Kidney capillary endothelial cell (primary cell): Measurements from ENCODE around the gene BCL2A1.
A peak's percentile ranks its signal among the peaks of the same experiment; 100 is the strongest.
"Not testable (repeated sequence)": the region's sequence is repeated elsewhere in the genome, so short reads cannot be mapped to it uniquely, and the experiment has no call there.

ENCODE experiments used
- DNase-seq: peaks from one replicate; pipeline ENCODE4 v3.0.0-alpha.2; 2018; ENCODE audit warnings: low spot score

BCL2A1 gene

DNA sequence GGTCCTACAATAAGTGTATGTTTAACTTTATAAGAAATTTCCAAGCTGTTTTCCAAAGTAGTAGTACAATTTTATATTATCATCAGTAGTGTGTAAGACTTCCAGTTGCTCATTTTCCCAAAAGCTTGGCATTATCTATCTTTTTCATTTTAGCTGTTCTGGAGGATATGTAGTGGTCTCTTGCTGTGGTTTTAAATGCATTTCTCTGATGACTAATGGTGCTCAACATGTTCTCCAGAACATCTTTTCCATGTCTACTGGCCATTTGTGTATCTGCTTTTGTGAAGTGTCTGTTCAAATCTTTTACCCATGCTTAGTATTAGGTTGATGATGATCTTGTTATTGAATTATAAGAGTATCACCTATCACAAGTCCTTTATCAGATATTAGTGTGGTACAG is 13.3 kb downstream of the BCL2A1 start:
- no peak for DNase-seq

DNA sequence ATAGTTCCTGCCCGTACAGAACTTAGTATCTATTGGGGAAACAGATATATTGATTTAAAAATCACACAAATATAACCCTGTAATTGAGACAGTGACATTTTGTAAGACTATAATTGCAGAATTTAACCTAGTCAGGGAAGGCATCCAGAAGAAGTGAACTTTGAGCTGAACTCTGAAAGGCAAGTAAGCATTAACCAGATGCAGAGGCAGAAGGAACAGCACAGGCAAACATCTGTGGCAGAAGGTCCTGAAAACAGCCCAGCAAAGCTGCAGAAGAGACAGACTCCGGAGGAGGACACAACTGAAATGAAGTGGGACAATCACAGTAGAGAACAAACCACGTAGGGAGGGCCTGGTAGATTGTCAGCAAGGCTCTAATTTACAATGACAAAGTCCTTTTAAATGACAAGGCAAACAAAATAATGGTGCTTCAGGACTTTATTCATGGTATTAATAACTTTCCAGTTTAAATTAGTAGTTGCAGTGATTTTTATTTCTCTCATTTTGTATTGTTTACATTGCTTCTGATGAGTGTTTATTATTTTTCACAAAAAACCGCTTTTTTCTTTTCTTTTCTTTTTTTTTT is 14.5 kb downstream of the BCL2A1 start:
- no peak for DNase-seq

DNA sequence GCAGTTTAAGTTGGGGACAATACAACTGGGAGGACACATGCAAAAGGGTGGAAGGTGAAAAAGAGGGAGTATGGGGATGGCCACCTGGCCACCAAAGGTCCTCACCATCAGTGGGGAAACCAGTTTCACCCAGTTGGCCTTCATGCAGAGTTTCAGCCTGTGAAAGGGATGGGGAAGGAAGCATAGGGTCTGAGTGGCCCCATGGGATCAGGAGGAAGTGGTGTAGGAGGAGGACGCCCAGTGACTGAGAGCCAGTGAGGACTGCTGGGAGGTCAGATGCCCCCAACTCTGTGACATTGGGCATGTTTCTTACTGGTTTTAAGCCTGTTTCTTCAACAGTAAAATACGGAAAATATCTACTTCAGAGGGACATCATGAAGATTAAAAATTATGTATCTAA is 16.3 kb downstream of the BCL2A1 start:
- DNase-seq = no peak

DNA sequence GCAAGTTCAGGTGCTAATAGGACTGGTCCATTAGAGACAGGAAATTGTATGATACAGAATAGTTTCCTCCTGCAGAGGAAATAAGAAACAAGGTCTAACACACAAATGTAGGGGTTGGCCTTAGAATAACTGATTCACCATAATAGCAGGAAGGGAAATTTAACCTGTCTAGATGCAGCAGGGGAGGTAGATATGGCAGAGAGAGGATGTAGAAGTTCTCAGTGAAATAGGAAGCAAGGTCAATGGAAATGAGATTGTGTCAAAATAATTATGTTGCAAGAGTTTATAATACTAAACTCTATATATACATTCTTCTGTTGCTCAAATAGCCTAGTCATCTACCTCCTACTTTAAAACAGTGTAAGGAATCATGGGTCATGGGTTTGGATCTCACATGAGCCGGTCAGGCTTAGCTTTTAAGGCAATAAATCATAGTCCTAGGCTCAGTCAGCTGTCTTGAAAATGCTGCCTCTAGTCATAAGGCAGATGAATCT is 17.0 kb downstream of the BCL2A1 start:
- peak; percentile 7 for DNase-seq

DNA sequence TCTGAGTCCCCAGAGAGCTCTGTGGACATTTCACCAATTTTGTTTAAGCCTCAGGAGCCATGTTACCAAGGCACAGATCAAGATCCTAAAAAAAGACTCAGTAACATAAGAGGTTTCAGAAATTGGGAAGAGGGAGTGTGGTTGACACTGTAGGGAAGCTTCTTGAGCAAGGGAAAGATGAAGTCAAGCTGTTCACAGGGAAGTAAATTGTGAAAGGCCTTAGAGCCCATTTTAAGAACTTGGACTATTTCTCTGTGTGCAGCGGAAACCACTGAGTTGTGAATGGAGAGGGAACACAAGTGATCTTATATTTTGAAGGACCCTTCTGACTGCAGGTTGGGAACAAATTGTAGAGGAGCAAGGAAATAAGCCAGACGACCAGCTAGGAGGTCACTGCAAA is 18.7 kb downstream of the BCL2A1 start:
- no peak for DNase-seq

DNA sequence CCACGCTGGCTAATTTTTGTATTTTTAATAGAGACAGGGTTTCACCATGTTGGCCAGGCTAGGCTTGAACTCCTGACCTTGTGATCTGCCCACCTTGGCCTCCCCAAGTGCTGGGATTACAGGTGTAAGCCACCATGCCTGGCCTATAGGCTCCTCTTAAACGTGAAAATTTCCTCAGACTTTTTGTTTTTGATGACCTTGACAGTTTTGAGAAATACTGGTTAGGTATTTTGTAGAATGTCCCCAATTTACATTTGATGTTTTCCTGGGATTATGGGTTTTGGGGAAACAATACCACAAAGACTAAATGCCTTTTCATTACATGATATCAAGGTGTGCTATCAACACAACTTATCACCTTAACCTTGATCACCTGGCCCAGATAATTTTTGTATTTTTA is 20.7 kb downstream of the BCL2A1 start:
- DNase-seq = no peak

DNA sequence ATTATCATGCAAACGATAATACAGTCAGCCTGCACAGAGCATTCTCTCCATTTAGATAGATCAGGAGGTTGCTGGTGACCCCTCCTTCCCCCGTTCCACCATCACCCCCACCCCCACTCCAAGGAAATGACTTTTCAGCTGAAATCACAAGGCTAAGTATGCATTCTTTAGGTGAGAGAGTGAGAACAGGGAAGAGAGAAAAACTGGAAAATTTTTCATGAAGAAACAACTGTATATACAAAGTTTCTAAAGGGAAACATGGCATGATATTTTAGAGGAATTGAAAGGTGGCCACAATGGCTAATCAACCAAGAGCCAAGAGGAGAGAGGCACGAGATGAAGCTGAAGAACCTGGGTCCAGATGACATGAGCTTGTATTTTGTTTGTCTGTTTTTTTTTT is 22.2 kb downstream of the BCL2A1 start:
- no peak for DNase-seq

DNA sequence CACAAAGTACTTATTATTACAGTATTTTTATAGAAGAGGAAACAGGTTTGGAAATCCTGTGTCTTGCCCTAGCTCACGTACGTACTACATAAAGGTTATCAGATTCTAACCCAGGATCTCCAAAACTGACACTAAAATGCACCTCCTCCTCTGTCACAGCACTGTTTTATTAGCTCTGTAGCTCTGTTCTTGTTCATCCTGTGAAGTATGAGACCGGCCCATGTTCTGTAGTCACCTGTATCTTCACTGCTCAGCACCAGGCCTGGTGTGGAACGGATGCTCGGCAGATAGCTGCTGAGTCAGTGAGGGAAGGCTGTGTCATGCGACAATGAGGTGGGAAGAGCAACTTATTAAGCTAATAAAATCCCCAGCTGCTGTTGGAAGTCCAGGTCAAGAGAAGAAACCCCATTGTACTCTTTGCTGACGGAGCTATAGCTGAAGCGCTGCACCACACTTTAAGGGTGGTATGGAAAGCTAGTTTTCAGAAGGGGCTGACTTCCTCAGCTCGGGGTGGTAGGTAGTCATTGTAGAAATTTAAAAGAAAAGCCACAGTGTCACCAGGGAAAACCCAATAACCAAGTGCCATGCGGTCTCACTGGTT is 22.8 kb downstream of the BCL2A1 start:
- no peak for DNase-seq

DNA sequence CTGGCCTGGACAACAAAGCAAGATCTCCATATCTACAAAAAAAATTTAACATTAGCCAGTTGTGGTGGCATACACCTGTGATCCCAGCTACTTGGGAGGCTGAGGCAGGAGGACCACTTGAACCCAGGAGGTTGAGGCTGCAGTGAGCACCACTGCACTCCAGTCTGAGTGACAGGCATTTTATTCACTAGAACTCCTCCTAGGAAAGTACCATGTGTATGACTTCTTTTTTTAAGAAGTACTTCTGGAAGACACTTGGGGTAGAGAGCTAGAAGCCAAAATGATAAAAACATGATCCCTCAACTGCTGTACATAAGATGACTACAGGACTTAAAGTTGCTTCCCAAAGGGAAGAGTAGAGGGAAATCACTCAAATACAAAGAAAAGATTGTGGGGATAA is 24.0 kb downstream of the BCL2A1 start:
- no peak for DNase-seq

DNA sequence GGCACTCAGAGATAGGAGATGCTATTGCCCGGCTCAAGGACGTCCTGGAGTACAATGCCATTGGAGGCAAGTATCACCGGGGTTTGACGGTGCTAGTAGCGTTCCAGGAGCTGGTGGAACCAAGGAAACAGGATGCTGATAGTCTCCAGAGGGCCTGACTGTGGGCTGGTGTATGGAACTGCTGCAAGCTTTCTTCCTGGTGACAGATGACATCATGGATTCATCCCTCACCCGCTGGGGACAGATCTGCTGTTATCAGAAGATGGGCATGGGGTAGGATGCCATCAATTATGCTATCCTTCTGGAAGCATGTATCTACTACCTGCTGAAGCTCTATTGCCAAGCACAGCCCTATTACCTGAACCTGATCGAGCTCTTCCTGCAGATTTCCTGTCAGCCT is 26.4 kb downstream of the BCL2A1 start:
- no peak for DNase-seq

DNA sequence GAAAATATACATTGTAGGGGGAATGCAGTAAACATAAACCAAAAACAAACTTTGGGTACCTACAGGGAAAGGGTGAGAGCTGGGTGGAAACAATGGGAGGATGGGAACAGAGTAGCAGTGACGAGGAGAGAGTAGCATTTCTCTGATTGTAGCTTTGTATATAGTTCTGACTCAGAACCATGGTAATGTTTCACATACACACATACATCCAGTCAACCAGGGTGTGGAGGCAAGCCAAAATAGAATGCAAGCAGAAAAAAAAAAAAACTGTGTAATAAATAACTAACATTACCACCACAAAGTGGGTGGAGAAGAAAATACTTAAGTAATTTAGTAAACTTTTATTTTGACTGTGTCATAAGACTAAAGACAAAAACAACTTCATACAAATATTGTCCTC is 27.2 kb downstream of the BCL2A1 start:
- DNase-seq = no peak

DNA sequence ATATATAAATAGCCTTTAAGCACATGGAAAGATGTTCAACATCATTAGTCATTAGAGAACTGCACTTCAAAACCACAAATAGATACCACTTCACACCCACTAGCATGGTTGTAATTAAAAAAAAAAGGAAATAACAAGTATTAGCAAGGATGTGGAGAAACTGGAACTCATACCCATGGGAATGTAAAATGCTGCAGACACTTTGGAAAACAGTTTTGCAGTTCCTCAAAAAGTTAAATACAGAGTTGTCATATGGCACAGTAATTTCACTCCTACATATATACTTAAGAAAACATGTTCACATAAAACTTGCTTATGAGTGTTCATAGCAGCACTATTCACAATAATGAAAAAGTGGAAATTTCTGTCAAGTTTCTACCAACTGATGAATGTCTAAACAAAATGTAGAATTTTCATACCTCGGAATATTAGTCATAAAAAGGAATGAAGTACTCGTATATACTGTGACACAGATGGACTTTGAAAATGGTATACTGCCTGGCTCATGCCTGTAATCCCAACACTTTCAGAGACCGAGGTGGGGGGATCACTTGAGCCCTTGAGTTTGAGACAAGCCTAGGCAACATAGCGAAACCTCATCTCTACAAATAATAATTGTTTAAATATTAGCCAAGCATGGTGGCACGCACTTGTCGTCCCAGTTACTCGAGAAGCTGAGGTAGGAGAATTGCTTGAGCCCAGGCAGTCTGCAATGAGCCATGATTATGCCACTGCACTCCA is 28.1 kb downstream of the BCL2A1 start:
- DNase-seq = no peak

DNA sequence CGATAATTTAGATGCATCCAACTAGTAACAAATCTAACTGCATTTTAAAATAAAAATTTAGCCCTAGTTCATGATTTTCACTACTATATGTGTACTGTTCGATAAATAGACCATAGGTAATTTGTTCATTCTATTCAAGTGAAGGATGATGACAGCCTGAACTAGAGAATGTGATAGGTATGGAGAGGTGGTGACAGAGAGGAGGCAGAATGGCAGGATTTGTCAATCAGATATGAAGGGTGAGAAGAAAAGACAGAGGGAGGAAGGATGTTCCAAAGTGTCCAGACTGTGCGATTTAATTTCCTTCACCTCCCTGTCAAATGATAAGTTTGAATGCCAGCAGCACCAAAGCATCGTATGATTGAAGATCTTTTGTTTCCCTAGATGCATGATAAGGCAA is 31.6 kb downstream of the BCL2A1 start:
- DNase-seq = no peak

DNA sequence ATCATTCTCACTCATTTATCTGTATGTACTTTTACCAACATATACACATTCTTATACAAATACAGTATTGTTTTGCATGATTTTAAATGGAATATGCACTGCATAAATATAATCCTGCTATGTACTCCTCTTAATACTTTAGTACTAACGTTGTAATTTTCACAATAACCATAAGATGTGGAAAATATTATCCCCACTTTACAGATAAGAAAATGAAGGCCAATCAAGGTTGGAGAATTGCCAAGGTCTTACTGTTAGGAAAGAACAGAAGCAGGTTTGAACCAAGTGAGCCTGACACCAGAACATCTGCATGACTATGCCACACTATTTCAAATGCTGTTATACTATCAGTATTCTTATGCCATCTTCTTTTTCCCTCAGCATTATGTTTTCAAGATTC is 32.9 kb downstream of the BCL2A1 start:
- no peak for DNase-seq

DNA sequence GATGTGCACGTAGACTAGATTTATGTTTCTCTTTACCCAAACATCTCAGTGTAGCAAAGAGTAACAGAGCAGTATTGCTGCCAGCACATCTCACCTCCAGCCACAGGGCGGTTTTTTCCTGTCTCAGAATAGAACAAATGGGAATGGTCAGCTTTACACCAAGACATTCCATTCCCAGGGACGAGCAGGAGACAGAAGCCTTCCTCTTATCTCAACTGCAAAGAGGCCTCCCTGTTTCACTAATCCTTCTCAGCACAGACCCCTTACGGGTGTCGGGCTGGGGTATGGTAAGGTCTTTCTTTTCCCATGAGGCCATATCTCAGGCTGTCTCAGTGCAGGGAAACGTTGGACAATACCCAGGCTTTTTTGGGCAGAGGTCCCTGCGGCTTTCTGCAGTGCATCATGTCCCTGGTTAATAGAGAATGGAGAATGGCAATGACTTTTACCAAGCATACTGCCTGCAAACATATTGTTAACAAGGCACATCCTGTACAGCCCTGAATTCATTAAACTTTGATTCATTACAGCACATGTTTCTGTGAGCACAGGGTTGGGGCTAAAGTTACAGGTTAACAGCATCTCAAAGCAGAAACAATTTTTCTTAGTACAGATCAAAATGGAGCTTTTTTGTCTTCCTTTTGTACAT is 35.3 kb downstream of the BCL2A1 start:
- DNase-seq = not testable (repeated sequence)

DNA sequence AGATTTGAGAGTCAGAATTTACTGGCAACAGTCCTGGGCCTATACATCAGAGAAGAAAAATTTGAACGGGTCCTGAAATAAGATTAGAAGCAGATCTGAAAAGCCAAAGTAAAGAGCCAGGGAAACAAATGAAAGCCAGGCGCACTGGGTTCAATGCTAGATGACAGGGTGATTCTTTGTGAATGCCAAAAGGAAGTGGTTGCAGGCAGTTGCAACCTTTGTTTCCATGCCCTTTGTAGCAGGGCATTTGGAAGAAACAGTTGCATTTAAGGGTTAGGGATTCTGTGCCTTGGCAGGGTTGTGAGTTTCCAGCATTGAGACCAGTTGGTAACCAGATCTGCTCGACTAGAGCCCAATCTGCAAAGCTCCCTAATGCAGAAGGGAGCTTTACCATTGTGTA is 37.8 kb downstream of the BCL2A1 start:
- no peak for DNase-seq

DNA sequence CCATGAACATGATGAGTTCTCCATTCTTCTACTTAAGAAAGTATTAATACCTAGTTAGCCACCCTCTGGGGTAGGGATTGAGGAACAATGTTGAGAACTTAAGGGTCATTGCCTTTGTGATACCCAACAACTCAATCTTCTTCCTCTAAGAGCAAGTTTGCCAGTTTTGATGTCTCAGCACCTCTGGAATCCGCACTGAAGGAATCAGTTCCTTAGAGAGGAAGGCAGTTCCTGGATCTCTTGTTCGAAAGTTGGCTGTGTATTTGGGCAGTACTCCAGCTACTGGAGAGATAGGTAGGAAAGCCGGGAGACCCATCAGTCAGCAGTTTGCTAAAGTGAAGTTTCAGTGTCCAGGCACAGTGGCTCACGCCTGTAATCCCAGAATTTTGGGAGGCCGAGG is 38.5 kb downstream of the BCL2A1 start:
- DNase-seq = no peak

DNA sequence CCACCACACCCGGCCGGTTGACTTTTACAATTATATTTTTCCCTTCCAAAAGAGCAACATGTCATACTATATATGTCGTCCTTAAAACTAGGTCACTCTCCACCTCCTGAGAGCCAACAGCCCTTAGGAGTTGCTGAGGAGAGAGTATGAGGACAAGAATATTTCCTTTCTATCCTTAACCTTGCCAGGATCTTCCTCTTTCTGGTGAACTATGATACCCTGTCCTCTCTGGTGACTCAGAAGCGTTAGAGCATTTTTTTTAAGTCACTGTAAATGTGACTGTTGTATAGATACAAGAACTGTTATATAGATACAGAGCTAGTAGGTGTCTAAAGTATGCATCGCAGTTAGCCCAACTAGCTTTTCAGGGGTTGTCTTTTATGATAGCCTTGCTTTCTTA is 40.5 kb downstream of the BCL2A1 start:
- DNase-seq = no peak

DNA sequence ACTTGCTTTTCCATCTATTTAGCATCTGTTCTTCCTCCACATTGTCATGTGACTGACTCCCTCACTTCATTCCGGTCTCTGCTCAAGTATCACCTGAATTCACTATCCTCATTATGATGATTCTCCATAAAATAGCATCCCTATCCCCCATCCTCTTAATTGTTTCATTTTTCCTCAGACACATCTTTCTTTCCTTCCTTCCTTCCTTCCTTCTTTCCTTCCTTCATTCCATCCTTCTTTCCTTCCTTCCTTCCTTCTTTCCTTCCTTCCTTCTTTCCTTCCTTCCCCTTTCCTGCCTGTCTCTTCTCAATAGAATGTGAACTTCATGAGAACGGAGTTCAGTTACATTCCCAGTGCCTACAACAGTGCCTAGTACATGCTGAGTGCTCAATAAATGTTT is 41.6 kb downstream of the BCL2A1 start:
- no peak for DNase-seq

DNA sequence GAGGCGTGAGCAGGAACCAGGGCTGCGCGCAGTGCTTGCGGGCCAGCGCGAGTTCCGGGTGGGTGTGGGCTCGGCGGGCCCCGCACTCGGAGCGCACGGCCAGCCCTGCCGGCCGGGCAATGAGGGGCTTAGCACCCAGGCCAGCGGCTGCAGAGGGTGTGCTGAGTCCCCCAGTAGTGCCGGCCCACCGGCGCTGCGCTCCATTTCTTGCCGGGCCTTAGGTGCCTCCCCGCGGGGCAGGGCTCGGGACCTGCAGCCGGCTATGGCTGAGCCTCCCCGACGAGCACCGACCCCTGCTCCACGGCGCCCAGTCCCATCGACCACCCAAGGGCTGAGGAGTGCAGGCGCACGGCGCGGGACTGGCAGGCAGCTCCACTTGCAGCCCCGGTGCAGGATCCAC is 44.9 kb downstream of the BCL2A1 start:
- not testable (repeated sequence) for DNase-seq

DNA sequence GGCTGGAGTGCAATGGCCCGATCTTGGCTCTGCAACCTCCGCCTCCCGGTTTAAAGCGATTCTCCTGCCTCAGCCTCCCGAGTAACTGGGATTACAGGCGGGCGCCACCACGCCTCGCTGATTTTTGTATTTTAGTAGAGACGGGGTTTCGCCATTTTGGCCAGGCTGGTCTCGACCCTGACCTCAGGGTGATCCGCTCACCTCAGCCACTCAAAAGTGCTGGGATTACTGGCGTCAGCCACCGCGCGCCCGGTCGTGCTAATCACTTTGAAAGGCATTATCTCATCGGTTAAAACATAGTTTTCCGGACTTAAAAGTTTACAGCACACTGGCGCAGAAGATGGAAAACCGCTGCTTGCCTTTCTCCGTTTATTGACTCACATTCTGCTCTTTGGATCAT is 46.6 kb downstream of the BCL2A1 start:
- DNase-seq = no peak

DNA sequence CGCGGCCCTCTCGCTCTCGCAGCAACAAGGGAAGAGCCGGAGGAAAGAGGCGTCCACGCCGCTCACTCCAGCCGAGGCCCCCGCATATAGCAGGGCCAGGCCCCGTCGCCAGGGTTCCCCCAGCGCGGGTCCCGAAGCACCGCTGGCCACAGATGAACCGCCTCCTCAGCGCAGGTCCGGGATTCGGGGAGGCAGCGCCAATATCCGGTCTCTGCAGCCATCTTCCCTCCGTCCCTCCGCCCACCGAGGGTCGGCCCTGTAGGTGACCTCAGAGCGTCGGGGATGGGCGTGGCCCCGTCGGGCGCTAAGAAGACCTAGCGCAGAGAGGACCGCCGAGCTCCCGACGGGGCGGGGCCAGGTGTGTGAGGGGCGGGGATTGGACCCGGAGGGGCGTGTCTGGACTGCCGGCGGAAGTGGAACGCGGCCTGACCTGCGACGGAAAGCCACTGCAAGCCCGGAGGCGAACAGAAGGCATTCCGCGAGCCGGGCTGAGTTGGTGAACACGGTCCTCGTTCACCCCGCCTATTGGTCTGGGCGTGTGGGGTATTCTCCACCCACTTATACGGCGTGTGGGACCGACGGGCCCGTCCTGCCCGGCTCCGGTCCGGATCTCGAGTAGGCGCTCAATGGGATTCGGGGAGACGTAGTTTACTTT is 47.4 kb downstream of the BCL2A1 start:
- DNase-seq = peak; percentile 90

DNA sequence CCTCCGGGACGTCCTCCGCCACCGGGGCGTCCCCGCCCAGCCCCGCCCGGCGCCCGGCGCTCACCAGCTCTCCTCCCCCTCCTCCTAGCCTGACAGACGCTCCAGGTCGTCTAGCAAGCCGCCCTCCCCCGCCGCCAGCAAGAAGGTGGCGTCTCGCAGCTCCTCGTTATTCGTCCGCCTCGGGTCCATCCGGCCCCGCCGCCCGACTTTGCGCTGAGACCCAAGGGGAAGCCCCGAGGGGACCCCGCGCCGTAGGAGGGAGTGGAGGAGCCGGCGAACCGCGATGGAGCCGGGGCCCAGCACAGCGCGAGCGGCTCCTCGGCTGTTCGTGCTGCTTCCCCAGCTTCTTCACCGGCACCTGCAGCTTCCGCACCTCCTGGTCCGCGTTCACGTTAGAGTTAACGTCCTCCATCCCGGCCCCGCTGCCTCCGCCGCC is 47.9 kb downstream of the BCL2A1 start:
- DNase-seq = peak; percentile 28
